ENCODE results near the gene PDE5A. TPM values are rescaled to one million over a fixed set of nuclear protein-coding genes. Genes with fewer than 3 reads are reported as not detected.
"Not testable (repeated sequence)": the region's sequence is repeated elsewhere in the genome, so short reads cannot be mapped to it uniquely, and the experiment has no call there.

The PDE5A gene
- total and polyA plus RNA-seq, 2 experiments from 2014 or later: 8.0 to 13.8 TPM

DNA sequence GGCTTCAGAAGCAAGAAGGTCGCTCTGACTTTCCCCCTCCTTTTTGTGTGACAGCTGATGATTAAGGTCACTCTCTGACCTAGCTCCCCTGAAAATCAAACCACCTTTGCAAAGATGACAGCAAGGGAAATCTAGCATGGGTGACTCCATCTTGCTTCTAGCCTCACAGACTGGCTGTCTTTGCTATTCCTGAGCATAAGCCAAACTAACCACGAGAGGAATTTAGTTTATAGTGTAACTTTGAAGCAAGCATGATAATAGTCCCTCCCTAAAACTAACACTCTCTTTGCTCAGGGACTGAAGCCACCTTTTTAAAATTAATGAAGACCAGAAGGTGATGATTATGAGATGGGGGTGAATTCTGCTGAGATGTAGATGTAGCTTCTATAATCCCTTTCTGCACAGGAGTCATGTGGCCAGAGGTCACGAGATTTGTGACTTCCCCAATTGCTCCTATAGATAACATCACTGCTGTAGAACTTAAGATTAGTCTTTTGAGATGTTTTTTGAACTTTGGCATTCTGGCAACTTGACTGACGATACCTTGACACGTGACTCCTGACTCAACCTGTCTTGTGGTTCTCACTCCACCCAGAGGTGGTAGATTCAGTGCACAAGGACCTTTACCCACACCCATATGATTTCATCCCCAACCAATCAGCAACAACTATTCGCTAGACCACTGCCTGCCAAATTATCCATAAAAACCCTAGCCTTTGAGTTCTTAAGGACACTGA is 14.9 kb upstream of the PDE5A start:
- Histone ChIP-seq H3K9me3 (ENCODE audit: low read depth) (no peaks in the 10 kb centered on the region), H4K20me1 (ENCODE audit: insufficient read depth) (no peaks in the 10 kb centered on the region), H3K36me3 (ENCODE audit: low read depth) (no peaks in the 10 kb centered on the region), H3K9ac (no peak overlapping the region), H2AFZ (no peak overlapping the region), H3K9me2 (ENCODE audit: insufficient read depth) (no peaks in the 10 kb centered on the region), H3K79me2 (ENCODE audit: insufficient read depth) (no peaks in the 10 kb centered on the region), H3K4me2 (ENCODE audit: unreplicated experiment) (no peak overlapping the region), H3K4me3 (no peak overlapping the region), H3K27me3 (replicated peaks; ENCODE audit: insufficient read depth) (no peaks in the 10 kb centered on the region), H3K4me1 (ENCODE audit: insufficient read depth) (peaks cover 13% of the 10 kb centered on the region), H3F3A (ENCODE audit: insufficient read depth) (peaks cover 14% of the 10 kb centered on the region), H3K27ac (no peak overlapping the region)
- WGBS, 2 experiments (ENCODE audit: low coverage in 1 of 2, low lambda C conversion rate in 2 of 2, missing lambda C conversion rate in 2 of 2): 33 to 37% methylated on average over 6 of the region's 6 CpGs
- TF ChIP-seq EZH2 (IDR thresholded peaks at IDR 0.05; ENCODE audit: insufficient read depth, poor library complexity, severe bottlenecking) (no peak), EZH2phosphoT487 (IDR thresholded peaks at IDR 0.05; ENCODE audit: insufficient read depth, low read depth) (no peak)
- DNase-seq: peak; percentile 10
- in situ Hi-C loops (cut with MboI): no loop called here

DNA sequence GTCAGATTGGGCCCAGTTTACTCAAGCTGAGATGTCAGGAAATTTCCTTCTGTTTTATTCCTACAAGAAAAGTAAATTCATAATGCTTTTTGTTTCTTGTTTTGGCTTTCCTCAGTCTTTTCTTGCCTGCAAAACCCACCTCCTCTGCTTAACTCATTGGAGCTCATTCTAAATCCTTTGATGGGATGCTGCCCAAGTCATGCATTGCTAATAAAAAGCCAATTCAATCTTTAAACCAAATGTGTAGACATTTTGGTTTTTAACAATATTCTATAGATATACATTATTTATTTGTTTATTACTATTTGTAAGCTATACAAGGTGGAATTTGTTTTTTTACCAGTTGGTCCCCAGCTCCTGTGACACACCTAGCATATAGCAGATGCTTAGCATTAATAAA is 13.2 kb upstream of the PDE5A start:
- Histone ChIP-seq H3K4me3 (no peak overlapping the region), H3K9ac (no peak overlapping the region), H3K27me3 (replicated peaks; ENCODE audit: insufficient read depth) (no peaks in the 10 kb centered on the region), H4K20me1 (ENCODE audit: insufficient read depth) (no peaks in the 10 kb centered on the region), H3F3A (ENCODE audit: insufficient read depth) (peaks cover 6% of the 10 kb centered on the region; the same call in 1 of the 2 replicates), H3K4me1 (ENCODE audit: insufficient read depth) (peaks cover 6% of the 10 kb centered on the region), H3K27ac (no peak overlapping the region), H3K9me2 (ENCODE audit: insufficient read depth) (no peaks in the 10 kb centered on the region), H3K9me3 (ENCODE audit: low read depth) (no peaks in the 10 kb centered on the region), H3K79me2 (ENCODE audit: insufficient read depth) (no peaks in the 10 kb centered on the region), H3K36me3 (ENCODE audit: low read depth) (no peaks in the 10 kb centered on the region), H2AFZ (no peak overlapping the region), H3K4me2 (ENCODE audit: unreplicated experiment) (no peak overlapping the region)
- in situ Hi-C loops (cut with MboI): no loop called here
- DNase-seq: no peak
- TF ChIP-seq EZH2phosphoT487 (IDR thresholded peaks at IDR 0.05; ENCODE audit: insufficient read depth, low read depth): no peak

DNA sequence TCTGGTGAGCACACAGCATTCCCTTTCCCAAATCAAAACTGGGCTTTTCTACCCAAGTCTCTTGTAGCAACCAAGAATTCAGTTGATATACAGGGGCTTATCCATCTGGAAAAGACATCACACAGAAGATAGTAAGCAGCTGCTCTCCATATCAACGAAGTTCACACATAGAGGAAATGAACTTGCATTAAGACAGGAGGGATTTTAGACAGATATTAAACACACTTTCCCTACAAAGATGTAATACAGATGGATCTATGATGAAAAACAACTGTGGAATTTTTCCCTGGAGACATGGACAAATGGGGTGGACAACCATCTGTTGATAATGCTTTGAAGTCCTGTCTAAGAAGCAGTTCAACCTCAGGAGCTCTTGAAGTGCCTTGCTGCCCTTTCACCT is 9.8 kb upstream of the PDE5A start:
- Histone ChIP-seq H3K9me2 (ENCODE audit: insufficient read depth) (no peaks in the 10 kb centered on the region), H3K27ac (no peak overlapping the region), H3K9me3 (ENCODE audit: low read depth) (no peaks in the 10 kb centered on the region), H3K79me2 (ENCODE audit: insufficient read depth) (no peaks in the 10 kb centered on the region), H2AFZ (no peak overlapping the region), H3F3A (ENCODE audit: insufficient read depth) (no peaks in the 10 kb centered on the region), H3K36me3 (ENCODE audit: low read depth) (no peaks in the 10 kb centered on the region), H3K4me2 (ENCODE audit: unreplicated experiment) (no peak overlapping the region), H3K4me1 (ENCODE audit: insufficient read depth) (no peaks in the 10 kb centered on the region), H3K27me3 (replicated peaks; ENCODE audit: insufficient read depth) (no peaks in the 10 kb centered on the region), H3K4me3 (no peak overlapping the region), H4K20me1 (ENCODE audit: insufficient read depth) (no peaks in the 10 kb centered on the region), H3K9ac (no peak overlapping the region)
- TF ChIP-seq EZH2 (IDR thresholded peaks at IDR 0.05; ENCODE audit: insufficient read depth, poor library complexity, severe bottlenecking): no peak
- TF ChIP-seq EZH2phosphoT487 (IDR thresholded peaks at IDR 0.05; ENCODE audit: insufficient read depth, low read depth): no peak
- 3 to 5% methylated on average over 1 of the region's 1 CpG for WGBS, 2 experiments (ENCODE audit: low coverage in 1 of 2, low lambda C conversion rate in 2 of 2, missing lambda C conversion rate in 2 of 2)
- no peak for DNase-seq
- in situ Hi-C loops (cut with MboI): loop anchor here (10.0 kb wide), 1 partner anchor 416 kb away; no protein-coding TSS in a partner anchor

DNA sequence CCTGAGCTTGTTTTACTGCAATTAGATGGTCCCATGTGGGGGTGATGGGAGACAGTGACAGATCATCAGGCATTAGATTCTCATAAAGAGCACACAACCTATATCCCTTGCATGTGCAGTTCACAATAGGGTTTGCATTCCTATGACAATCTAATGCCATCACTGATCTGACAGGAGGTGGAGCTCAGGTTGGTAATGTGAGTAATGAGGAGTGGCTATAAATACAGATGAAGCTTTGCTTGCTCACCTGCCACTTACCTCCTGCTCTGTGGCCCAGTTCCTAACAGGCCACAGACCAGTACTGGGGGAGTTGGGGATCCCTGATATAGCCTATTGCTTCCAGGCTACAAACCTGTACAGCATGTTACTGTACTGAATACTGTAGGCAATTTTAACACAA is 8.2 kb upstream of the PDE5A start:
- H3K9me3 ChIP-seq (ENCODE audit: low read depth); H3K9me2 ChIP-seq (ENCODE audit: insufficient read depth); H3K4me1 ChIP-seq (ENCODE audit: insufficient read depth); H3K4me2 ChIP-seq (ENCODE audit: unreplicated experiment); H3K36me3 ChIP-seq (ENCODE audit: low read depth); DNase-seq; H3K4me3 ChIP-seq; H3F3A ChIP-seq (ENCODE audit: insufficient read depth); H3K27ac ChIP-seq; H3K79me2 ChIP-seq (ENCODE audit: insufficient read depth); H3K27me3 ChIP-seq (replicated peaks; ENCODE audit: insufficient read depth); H3K9ac ChIP-seq; H4K20me1 ChIP-seq (ENCODE audit: insufficient read depth); H2AFZ ChIP-seq: not testable (repeated sequence)
- in situ Hi-C loops (cut with MboI): loop anchor here (10.0 kb wide), 1 partner anchor 418 kb away; no protein-coding TSS in a partner anchor

- 43 to 61% methylated on average over 1 of the region's 1 CpG for WGBS, 2 experiments (ENCODE audit: low coverage in 1 of 2, low lambda C conversion rate in 2 of 2, missing lambda C conversion rate in 2 of 2)
- Histone ChIP-seq H3K4me2 (ENCODE audit: unreplicated experiment) (peak overlapping the region; percentile 57), H3F3A (ENCODE audit: insufficient read depth) (no peaks in the 10 kb centered on the region), H3K79me2 (ENCODE audit: insufficient read depth) (no peaks in the 10 kb centered on the region), H3K9ac (no peak overlapping the region), H3K27ac (no peak overlapping the region), H3K9me2 (ENCODE audit: insufficient read depth) (no peaks in the 10 kb centered on the region), H3K27me3 (replicated peaks; ENCODE audit: insufficient read depth) (no peaks in the 10 kb centered on the region), H3K9me3 (ENCODE audit: low read depth) (no peaks in the 10 kb centered on the region), H3K4me1 (ENCODE audit: insufficient read depth) (peaks cover 9% of the 10 kb centered on the region), H3K4me3 (no peak overlapping the region), H4K20me1 (ENCODE audit: insufficient read depth) (no peaks in the 10 kb centered on the region), H2AFZ (no peak overlapping the region; the same call in 1 of the 2 replicates), H3K36me3 (ENCODE audit: low read depth) (no peaks in the 10 kb centered on the region)
- TF ChIP-seq EZH2phosphoT487 (IDR thresholded peaks at IDR 0.05; ENCODE audit: insufficient read depth, low read depth): no peak
- no peak for TF ChIP-seq EZH2 (IDR thresholded peaks at IDR 0.05; ENCODE audit: insufficient read depth, poor library complexity, severe bottlenecking)
- in situ Hi-C loops (cut with MboI): loop anchor here (10.0 kb wide), 1 partner anchor 423 kb away; no protein-coding TSS in a partner anchor
- peak; percentile 82 for DNase-seq
These were observed 3.6 kb upstream of the PDE5A start for GRCh38 chr4:119632216-119632615.

All from GM23248 (cell line).